ENCODE data around the gene ENTREP1.

DNA sequence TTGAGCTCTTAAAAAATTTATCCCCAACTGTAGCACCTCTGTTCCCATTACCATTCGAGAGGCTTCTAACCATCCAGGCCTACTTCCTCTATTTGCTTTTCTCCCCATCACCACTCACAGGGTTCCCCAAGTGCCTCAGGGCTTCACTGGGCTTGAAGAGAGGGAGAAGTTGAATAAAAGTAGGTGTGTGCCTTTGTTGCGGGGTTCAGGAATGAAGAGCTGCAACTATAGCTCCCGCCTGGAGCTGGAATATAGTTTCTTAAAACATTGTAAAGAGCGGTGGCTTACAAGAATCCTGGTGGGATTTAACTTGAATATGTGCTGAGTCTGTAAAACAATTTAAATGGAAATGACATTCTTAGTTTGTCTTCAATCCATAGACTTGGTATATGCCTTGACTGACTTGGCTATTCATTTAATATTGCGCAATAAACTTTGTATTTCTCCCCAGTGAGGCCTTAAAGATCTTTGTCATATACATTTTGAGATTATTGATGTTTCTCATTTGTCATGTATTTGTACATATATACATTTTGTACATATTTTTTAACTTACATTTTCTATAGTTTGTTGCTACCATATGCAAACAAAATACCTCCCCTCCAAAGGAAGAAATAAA is 7.2 kb downstream of the ENTREP1 start:
- no peak for TF ChIP-seq EZH2 (IDR thresholded peaks at IDR 0.05; ENCODE audit: borderline replicate concordance, low read length)
- TF ChIP-seq, protein P1, sequence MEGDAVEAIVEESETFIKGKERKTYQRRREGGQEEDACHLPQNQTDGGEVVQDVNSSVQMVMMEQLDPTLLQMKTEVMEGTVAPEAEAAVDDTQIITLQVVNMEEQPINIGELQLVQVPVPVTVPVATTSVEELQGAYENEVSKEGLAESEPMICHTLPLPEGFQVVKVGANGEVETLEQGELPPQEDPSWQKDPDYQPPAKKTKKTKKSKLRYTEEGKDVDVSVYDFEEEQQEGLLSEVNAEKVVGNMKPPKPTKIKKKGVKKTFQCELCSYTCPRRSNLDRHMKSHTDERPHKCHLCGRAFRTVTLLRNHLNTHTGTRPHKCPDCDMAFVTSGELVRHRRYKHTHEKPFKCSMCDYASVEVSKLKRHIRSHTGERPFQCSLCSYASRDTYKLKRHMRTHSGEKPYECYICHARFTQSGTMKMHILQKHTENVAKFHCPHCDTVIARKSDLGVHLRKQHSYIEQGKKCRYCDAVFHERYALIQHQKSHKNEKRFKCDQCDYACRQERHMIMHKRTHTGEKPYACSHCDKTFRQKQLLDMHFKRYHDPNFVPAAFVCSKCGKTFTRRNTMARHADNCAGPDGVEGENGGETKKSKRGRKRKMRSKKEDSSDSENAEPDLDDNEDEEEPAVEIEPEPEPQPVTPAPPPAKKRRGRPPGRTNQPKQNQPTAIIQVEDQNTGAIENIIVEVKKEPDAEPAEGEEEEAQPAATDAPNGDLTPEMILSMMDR (IDR thresholded peaks at IDR 0.05; ENCODE audit: low read length) = no peak
